Measurements from ENCODE around the gene OR9G1.

GRCh38 chr11:56700242-56700913 is 1.5 kb downstream of the OR9G1 start:
- no peak for TF ChIP-seq CTCF (IDR thresholded peaks at IDR 0.05)
- no peak for TF ChIP-seq POLR2A (IDR thresholded peaks at IDR 0.05)
- TF ChIP-seq POLR2AphosphoS5 (IDR thresholded peaks at IDR 0.05), result no peak

Data from prostate gland (tissue), 2 donors.